HG02759 (cell line): ENCODE measurements around the gene RASGRP2.

ENCODE experiments used
- ATAC-seq: cut with Tn5 transposase; IDR thresholded peaks from one replicate; pipeline ENCODE4 v1.9.1; 2021; ENCODE audit warnings: mild to moderate bottlenecking, moderate library complexity; ENCODE audit not compliant: unreplicated experiment

RASGRP2 gene

DNA sequence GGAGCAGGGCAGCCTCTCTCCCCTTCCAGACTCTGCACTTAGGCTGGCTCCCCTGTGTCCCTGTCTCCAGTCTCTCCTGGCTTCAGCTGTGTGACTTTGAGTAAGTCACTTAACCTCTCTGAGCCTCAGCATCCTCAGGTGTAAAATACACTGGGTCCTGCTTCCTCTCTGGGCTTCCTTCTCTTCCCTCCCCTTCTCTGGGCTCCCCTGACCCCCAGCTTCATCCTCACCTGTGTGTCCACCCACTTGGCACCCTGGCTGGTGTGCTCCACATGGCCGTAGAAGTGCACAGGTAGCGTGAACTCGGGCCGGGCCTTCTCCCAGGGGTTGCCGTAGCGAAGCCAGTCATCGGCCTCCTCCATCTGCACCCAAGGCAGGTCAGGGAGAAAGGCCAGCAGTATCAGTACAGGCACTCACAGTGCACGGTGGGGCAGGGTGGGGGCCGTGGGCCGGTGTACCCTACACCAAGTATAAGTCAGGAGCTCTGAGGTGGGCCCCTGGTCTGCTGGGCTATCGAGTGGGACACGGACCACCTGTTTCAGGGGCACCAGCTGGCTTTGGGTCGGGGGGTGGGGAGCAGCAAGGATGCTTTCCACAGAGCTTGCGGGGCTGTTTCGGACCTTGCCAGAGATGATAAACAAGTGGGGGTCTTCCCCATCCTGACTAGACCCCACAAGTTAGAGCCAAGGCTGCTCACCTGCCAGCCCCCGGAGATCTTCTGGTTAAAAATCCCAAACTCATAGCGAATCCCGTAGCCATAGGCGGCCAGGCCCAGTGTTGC is 13.8 kb upstream of the RASGRP2 start:
- no peak for ATAC-seq

DNA sequence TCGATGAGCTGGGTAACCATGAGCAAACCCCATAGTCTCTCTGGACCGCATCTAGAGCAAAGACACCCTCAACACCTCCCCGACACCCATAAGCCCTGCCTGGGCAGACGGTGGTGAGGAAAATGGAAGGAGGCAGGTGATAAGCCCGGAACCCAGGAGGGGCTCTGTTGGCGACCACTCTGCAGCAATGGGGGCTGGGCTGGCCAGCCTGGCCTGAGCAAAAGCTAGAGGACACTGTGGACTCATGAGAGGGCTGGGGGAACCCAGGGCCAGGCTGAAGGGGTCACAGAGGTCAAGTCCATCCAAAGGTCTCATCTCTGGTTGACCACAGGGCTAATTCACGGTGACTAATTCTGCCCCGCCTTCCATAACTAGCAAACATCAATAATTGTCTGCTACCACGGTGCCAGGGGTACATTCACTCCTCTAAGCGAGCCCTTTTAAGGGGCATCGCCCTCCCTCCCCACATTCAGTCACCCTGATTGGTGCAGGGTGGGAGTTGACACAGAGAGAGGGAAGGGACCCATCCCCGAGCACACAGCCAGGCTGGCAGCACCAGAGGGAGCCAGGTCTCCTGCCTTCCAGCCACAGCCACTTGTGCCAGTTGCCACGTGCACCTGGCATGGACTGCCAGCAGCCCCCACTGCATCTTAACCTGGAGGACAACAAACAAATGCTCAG is 11.9 kb upstream of the RASGRP2 start:
- no peak for ATAC-seq

DNA sequence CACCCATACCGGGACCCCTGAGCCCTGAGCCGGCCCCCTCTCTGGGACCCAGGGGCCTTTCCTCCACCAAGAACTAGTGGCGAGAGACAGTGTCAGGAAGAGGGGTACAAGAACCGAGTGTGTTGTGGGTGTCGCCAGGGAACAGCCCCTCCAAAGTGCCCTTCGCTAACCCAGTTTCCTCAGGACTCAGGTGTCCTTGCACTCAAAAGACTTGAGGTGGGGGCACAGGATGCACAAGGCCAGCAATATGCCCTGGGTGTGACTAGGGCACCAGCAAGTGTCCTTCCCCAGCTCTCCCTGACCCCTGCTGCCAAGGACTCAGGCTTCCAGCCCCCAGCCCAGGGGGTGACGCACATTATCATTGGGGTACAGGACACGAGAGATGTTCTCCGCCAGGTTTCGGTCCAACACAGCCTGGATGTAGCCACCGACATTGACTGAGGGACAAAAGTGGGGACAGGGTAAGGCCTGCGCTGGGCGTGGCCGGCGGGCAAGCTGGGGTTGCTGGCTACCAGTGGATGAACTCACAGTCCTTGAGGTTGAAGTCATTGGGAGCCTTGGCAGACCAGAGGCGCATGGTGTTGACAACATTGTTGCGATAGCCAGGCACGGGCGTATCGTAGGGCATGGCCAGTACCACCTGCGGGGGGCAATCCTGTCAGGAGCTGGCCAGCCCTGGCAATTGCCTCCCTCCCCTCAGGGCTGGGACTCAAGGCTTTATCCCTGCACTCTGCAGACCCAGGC is 11.1 kb upstream of the RASGRP2 start:
- ATAC-seq = no peak

DNA sequence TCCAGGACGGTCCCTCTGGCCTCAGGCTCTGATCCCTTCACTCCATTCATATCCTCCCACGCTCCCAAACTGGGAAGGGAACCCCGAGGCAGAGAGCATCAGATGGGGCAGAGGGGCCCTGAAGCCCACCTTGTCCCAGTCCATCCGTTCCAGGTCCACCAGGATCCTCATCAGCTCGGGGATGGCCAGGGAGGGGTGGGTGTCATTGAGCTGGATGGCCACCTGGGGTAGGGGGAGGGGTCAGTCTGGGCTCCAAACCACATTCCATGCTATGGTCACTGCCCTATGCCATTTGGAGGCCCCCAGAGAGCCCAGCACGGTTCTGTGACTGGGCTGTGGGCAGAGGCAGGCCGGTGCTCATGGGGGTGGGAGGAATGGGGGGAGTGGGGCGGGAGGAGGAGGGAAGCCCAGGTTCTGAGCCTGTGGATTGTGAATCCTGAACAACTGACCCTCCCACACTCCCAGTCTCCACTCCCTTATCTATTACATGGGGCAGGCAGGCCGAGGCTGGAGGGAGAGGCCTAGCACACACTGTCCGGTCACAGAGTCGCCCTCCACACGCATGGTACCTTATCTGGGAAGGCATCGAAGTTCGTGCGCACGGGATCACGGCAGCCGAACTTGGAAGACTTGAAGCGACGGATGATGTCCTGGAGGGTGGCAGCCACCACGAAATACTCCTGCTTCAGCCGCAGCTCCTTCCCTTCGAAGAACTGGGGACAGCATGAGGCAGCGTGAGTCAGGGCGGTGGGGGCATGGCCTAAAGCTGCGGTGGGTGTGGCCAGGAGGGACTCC is 10.4 kb upstream of the RASGRP2 start:
- no peak for ATAC-seq

DNA sequence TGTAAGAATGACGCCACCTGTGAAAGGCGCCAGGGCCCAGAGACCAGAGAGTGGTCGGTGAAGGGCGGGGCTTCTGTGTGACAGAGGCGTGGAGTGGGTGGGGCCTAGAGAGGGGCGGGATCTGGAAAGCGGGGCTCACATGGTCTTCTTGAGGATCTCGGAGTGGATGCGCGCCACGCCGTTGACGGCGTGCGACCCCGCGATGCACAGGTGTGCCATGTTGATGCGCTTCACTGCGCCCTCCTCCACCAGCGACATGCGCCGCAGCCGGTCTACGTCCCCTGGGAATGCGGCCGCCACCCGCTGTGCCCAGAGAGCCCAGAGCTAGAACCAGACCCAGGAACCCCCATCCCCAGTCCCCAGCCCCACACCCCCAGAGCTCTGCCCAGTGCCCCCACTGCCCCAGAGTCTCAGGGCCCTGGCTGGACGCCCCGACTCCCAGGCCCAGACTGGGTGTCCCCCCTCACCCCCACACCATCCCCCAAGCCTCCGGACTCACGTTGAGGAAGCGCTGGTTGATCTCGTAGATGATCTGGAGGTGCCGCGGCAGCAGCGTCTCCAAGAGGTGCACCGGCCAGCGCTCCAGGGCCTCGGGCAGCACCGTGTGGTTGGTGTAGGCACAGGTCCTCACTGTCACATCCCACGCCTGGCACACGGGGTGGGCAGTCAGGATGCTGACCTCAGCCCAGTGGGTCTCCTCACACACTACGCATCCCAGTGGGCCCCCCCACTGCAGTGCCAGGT is 9.6 kb upstream of the RASGRP2 start:
- ATAC-seq = no peak

DNA sequence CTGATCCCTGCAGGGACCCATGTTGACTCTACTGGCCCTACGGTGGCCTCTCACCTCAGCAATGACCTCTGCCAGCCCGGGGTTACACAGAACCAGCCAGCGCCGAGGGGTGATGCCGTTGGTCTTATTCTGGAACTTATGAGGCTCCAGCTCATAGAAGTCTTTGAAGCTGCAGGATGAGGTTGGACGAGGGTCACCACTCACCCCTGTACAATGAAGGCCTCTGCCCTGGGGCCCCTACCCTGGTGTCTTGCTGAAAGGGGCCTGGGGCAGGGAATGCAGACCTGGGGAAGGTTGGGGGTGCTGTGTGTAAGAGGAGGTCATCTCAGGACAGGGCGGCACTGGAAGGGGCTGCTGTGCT is 9.1 kb upstream of the RASGRP2 start:
- no peak for ATAC-seq

DNA sequence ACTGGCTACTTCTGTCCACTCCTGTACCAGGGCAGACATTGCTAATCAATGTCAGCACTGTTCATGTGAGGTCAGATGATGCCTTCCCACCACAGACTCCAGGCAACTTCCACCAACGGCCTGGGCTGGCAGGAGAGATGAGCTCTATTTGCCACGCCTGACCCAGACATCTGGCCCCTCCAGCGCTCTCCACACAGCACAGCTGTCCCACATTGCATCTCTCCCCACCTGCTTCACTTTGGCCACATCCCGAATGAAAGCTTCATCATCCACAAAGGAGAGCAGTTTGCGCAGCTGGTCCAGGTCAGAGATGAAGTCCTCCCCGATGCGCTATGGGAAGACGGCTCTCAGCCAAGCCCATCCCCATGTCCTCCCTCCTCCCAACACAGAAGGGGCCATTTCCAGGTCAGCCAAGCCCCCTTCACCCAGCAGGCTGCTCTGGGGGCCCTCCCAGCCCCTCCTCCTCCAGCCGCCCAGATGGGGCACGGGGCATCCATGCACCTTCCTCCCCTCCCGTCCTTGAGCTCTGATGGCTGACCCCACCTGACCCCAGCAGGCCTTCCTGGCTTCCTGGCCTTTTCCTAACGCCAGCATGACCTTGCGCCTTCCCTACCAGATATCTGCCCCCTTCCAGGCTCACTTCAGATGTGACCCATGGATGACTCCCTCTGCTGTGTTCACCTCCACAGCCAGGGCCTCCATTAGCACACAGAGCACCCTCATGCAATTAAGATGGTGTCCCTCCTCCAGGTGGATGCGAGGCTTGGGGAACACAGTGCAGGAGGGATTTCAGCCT is 8.4 kb upstream of the RASGRP2 start:
- ATAC-seq = no peak

DNA sequence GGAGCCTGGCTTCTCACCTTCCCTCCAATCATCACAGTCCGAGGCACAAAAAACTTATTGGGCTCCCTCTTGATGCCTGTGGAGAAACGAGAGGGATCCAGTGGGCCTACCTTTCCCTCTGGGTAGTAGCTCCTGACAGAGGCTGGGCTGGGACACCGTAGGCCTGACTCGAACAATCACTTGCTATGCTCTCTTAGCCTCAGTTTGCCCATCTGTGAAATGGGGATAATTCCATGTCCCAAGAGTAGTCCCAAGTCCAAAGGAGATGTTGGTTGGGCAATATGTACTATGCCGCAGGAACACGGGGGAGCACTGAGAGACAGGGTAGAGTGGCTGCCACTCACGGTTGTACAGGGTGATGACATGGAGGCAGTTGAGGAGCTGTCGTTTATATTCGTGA is 7.6 kb upstream of the RASGRP2 start:
- no peak for ATAC-seq

DNA sequence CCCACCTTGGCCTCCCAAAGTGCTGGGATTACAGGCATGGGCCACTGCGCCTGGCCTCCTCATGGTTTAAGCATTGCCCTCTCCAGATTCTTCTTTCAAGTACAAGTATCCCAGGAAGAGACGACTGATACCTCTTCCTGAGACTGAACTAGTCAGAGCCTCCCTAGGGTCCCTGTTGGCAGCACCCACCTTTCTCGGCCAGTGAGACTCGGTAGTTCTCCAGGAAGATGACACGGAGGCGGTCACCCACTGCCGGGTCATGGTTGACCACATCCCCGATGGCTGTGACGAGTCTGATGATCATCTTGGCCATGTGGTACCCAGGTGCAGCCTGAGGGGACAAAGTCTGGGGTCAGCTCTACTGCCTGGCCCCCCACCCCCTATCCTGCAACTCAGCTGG is 7.2 kb upstream of the RASGRP2 start:
- ATAC-seq = no peak

DNA sequence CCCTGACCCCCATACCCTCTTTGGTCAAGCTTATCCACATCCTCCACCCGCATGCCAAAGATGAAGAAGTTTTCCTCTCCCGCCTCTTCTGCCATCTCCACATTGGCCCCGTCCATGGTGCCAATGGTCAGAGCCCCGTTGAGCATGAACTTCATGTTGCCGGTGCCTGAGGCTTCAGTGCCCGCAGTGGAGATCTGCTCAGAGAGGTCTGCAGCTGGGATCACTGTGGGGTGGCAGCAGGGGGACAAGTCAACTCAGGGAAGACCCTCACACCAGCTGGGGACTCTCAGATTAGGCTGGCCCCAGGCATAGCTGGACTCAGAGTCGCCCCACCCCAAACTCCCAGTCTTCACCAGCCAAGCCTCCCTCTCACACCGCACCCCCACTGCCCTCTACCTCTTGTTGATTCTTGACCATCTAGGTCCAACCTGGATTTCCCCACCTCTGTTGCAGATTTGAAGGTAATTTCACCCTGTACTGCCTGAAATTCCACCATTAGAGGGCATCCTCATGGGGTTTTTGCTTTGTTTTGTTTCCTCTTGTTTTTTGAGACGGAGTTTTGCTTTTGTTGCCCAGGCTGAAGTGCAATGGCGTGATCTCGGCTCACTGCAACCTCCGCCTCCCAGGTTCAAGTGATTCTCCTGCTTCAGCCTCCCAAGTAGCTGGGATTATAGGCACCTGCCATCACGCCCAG is 6.6 kb upstream of the RASGRP2 start:
- no peak for ATAC-seq

DNA sequence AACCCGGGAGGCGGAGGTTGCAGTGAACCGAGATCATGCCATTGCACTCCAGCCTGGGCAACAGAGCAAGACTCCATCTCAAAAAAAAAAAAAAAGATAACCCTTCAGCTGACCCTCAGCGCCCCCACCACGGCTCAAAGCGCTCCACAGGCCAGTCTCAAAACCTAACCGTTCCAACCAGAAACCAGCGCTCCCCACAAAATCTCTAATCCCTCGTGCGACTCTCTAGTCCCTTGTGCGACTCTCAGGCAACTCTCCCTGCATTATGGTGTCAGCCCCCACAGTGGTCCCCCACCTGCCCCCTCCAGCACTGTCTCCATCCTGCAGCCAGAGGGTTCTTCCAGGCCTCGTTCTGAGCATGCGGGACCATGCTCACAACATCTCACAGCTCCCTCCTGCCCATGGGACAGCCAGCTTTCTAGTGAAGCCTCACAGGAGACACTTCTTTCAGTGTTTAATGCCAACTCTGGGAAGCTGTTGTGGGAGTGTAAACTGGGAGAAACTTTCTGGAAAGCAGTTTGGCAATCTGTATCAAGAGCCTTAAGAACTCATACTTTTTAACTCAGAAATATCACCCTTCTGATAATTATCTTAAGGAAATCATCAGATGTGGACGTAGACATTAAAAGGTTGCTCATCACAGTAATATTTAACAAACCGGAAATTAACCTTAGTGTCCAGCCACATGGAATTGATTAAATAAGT is 4.2 kb upstream of the RASGRP2 start:
- ATAC-seq = no peak

DNA sequence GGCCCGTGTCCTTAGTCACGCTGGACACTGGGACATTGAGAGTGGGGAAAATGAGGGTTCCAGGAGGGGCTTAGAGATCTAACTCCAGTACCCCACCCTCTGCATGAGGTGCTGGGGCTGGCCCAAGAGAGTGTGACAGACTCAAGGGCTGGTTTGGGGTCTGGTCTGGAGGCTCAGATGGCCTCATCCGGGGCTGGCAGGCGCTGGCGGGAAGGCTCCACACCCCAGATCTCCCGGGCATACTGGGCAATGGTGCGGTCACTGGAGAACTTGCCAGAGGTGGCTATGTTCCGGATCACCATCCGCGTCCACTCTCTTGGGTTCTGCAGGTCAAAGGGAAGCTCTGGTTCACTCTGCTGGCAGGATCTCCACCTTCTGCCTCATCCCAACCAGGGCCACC is 2.5 kb upstream of the RASGRP2 start:
- ATAC-seq = no peak

DNA sequence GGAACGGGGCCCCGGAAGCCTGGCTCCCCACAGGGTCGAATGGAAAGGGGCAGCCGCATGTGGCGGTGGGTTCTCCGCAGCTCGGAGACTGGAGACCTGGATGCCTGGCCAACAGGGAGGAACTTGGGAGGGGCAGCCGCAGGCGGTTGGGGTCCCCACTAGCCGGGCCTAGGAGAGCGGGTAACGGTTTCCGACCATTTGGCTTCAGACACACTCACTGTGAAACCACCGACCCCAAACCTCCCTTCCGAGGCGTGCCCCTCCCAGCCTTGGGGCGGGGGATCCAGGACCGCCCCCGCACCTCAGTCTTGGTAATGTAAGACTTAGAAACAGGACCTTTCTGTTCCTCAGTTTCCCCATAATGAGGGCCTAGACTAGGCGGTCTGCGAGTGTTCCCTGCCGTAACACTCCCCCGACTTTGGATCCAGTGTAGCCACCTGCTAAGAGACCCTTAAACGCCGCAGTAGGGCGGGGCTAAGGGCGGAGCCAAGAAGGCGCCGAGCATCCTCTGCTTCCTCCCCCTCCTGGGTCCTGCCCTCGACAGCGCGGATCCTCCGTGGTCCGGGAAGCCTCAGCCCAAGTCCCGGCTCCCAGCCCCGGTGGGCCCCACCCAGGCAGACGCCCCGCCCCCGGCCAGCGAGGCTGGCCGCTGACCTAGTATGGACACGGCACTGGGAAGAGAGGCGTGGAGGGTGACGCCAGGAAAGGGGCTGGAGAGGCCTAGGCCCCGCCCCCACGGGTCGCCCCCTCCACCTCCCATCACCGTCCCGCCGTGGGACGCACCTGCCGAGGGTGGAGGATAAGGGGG is 1.8 kb upstream of the RASGRP2 start:
- ATAC-seq = peak; percentile 31

DNA sequence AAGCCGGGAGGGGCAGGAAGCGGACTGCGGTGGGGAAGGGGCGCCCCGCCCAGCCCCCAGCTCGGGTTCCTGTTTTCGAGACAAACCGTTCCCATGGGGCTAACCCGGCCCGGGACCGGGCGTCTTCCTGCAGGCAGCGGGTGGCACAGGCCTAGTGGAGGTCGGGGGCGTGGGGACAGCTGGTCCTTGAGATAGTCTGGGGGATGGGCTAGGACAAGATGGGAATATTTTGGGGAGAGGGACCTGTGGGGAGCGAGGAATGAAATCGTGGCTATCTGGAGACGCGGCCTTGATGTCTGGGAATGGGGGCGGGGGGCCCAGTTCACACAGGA is 1.2 kb upstream of the RASGRP2 start:
- ATAC-seq = peak; percentile 36

DNA sequence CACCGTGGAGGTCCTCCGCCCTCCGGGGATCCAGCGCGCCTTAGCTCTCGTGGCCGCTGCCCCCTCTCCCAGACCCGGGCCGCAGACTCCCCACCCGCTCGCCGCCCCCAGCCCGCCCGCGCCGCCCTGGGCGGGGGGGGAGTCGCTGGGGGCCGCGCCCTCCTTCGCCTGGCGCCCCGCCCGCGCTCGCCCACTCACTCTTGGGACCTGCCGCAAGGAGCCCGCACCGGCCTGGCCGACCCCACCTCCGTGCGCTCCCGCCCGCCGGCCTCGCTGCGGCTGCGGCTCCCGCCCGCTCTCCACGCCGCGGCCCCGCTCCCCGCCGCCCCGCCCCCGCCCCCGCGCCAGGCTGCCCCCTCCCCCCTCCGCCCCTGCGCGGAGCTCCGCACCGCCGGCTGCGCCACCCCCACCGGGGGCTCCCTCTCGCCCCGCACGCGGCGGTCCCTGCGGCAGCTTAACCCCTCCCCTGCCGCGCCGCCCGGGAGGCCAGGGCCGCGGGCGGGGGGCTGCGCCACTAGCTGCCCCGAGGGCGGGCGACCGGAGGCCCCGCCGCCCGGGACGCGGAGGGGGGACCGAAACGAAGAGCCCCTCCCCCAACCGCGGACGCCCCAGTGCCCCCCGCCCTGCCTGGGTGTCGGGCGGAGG is 724 bp upstream of the RASGRP2 start:
- peak; percentile 16 for ATAC-seq

DNA sequence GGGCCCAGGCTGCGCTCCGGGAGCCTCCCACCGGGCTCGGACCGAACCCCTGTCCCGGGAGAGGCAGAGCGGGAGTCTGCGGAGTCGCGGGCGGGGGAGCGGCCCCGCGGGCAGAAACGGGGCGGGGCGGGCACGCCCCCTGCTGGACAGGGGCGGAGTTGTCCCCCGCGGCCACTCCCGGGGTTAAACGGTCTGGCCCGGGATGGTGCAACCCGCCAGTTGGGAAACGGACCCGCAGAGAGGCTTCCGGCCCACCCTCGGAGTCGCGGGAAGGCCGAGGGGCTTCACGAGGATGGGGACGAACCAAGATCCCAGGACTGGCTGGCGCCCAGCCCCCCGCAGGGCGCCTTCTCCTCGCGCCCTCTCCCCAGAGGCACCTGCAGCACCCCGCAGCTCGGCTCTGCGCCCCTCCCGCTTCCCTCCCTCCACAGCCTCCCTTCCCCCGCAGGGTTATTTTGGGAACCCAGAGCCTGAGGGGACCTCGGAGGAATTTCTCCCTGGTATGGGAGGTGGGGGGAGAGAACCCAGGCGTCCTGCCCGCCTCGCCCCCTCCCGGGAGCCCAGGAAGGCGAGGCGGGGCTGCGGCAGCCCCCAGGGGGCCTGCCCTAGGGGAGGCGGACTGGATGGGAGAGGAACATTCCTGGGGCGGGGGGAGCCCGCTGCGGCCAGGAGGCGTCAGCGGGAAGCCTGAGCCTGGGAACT is 902 bp downstream of the RASGRP2 start:
- peak; percentile 36 for ATAC-seq
